ENCODE data around the gene MIEF1.
"Not testable (repeated sequence)": the region's sequence is repeated elsewhere in the genome, so short reads cannot be mapped to it uniquely, and the experiment has no call there.

DNA sequence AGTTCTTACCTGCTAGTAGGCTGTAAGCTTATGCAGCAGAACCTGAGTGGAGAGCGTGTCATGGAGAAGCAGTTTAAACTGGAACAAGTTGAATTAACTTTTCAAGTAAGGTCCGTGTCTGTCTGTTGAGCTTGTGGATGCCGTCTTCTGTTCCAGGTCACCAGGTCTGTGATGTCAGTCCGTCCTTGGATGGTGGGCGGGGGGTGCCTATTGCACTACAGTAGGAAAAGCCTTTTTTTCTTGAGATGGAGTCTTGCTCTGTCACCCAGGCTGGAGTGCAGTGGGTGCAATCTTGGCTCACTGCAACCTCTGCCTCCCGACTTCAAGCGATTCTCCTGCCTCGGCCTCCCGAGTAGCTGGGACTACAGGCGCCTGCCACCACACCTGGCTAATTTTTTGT lies 4.9 kb downstream of the MIEF1 start:
- TF ChIP-seq POLR2A, POLR2AphosphoS5 (IDR thresholded peaks at IDR 0.05; ENCODE audit: low read depth, low read length): not testable (repeated sequence)

Data from GM12892 (cell line).